ENCODE data around the gene CEP104. TPM values are rescaled to one million over a fixed set of nuclear protein-coding genes. Genes with fewer than 3 reads are reported as not detected.

The CEP104 gene
- polyA plus RNA-seq, 1 donor from 2014 or later = 8.1 TPM

- TF ChIP-seq MXI1 (conservative IDR thresholded peaks at IDR 0.05; ENCODE audit: poor library complexity, severe bottlenecking) (no peak), EZH2 (IDR thresholded peaks at IDR 0.05; ENCODE audit: borderline replicate concordance, insufficient read depth, low read length, poor library complexity, severe bottlenecking) (no peak)
Measured at GRCh38 chr1:3902571-3903091, 45.6 kb upstream of the CEP104 start (continued).

- Histone ChIP-seq H3K27me3 (ENCODE audit: insufficient read depth, low read depth, low read length) (no peaks in the 10 kb centered on the region), H3K79me2 (replicated peaks; ENCODE audit: insufficient read depth, low read length) (peaks cover 26% of the 10 kb centered on the region), H3K4me3 (ENCODE audit: low read length) (no peak overlapping the region), H3K9ac (ENCODE audit: low read length) (no peak overlapping the region), H3K4me2 (ENCODE audit: low read length) (no peak overlapping the region), H4K20me1 (ENCODE audit: insufficient read depth) (no peaks in the 10 kb centered on the region), H3K9me2 (ENCODE audit: insufficient read depth, low read length) (no peaks in the 10 kb centered on the region), H3K27ac (ENCODE audit: low read length) (no peak overlapping the region), H2AFZ (ENCODE audit: low read depth, low read length) (no peak overlapping the region), H3K9me3 (ENCODE audit: low read length) (no peaks in the 10 kb centered on the region), H3K36me3 (ENCODE audit: insufficient read depth, low read length) (no peaks in the 10 kb centered on the region), H3F3A (ENCODE audit: insufficient read depth, low read length, poor library complexity, severe bottlenecking) (no peaks in the 10 kb centered on the region)
- TF ChIP-seq MXI1 (conservative IDR thresholded peaks at IDR 0.05; ENCODE audit: poor library complexity, severe bottlenecking) = no peak
- TF ChIP-seq RAD21 (conservative IDR thresholded peaks at IDR 0.05) = no peak
- no peak for TF ChIP-seq SMC3 (conservative IDR thresholded peaks at IDR 0.05; ENCODE audit: poor library complexity)
- no peak for TF ChIP-seq EZH2 (IDR thresholded peaks at IDR 0.05; ENCODE audit: borderline replicate concordance, insufficient read depth, low read length, poor library complexity, severe bottlenecking)
- no peak for TF ChIP-seq REST (IDR thresholded peaks at IDR 0.05; ENCODE audit: borderline replicate concordance)
- no peak for TF ChIP-seq EP300 (conservative IDR thresholded peaks at IDR 0.05; ENCODE audit: poor library complexity, severe bottlenecking)
- no peak for TF ChIP-seq POLR2AphosphoS5 (IDR thresholded peaks at IDR 0.05)
- TF ChIP-seq CTCF (IDR thresholded peaks at IDR 0.05; ENCODE audit: poor library complexity, severe bottlenecking) = no peak
- no peak for TF ChIP-seq TAF1 (IDR thresholded peaks at IDR 0.05; ENCODE audit: low read depth)
Measured at GRCh38 chr1:3902111-3902511, 45.1 kb upstream of the CEP104 start.

GRCh38 chr1:3900969-3901529 is 44.0 kb upstream of the CEP104 start:
- Histone ChIP-seq H3K27me3 (ENCODE audit: insufficient read depth, low read depth, low read length) (no peaks in the 10 kb centered on the region), H3K36me3 (ENCODE audit: insufficient read depth, low read length) (no peaks in the 10 kb centered on the region), H3K9ac (ENCODE audit: low read length) (peak overlapping the region; percentile 81), H3K4me3 (ENCODE audit: low read length) (peak overlapping the region; percentile 93), H3K79me2 (replicated peaks; ENCODE audit: insufficient read depth, low read length) (peaks cover 36% of the 10 kb centered on the region), H3K4me2 (ENCODE audit: low read length) (peak overlapping the region; percentile 45), H3F3A (ENCODE audit: insufficient read depth, low read length, poor library complexity, severe bottlenecking) (no peaks in the 10 kb centered on the region), H3K9me3 (ENCODE audit: low read length) (no peaks in the 10 kb centered on the region), H2AFZ (ENCODE audit: low read depth, low read length) (peak overlapping the region; percentile 97), H3K27ac (ENCODE audit: low read length) (peak overlapping the region; percentile 93), H3K9me2 (ENCODE audit: insufficient read depth, low read length) (no peaks in the 10 kb centered on the region), H4K20me1 (ENCODE audit: insufficient read depth) (no peaks in the 10 kb centered on the region)
- TF ChIP-seq MXI1 (conservative IDR thresholded peaks at IDR 0.05; ENCODE audit: poor library complexity, severe bottlenecking) (peak; percentile 59), TAF1 (IDR thresholded peaks at IDR 0.05; ENCODE audit: low read depth) (peak; percentile 69), SMC3 (conservative IDR thresholded peaks at IDR 0.05; ENCODE audit: poor library complexity) (peak; percentile 68), EZH2 (IDR thresholded peaks at IDR 0.05; ENCODE audit: borderline replicate concordance, insufficient read depth, low read length, poor library complexity, severe bottlenecking) (no peak), EP300 (conservative IDR thresholded peaks at IDR 0.05; ENCODE audit: poor library complexity, severe bottlenecking) (no peak), RAD21 (conservative IDR thresholded peaks at IDR 0.05) (peak; percentile 67), POLR2AphosphoS5 (IDR thresholded peaks at IDR 0.05) (peak; percentile 78), CTCF (IDR thresholded peaks at IDR 0.05; ENCODE audit: poor library complexity, severe bottlenecking) (peak; percentile 3), REST (IDR thresholded peaks at IDR 0.05; ENCODE audit: borderline replicate concordance) (no peak)

All from neural cell (in vitro differentiated cells).